Common myeloid progenitor, CD34-positive (primary cell): Measurements from ENCODE around the gene P2RY12. TPM values are rescaled to one million over a fixed set of nuclear protein-coding genes. Genes with fewer than 3 reads are reported as not detected.

Experiments
- CTCF ChIA-PET: fragments of 350-600 bp; sonication (Branson Sonifier 250); formaldehyde crosslinking; loops from one replicate; lab custom pipeline; 2021; ENCODE audit warnings: antibody characterized with exemption; lab: Charles Lee
- POLR2A ChIA-PET: fragments of 350-600 bp; sonication (Branson Sonifier 250); formaldehyde crosslinking; loops from one replicate; lab custom pipeline; 2021; ENCODE audit warnings: antibody characterized with exemption; lab: Charles Lee
- DNase-seq, 3 donors: peaks; one replicate each; pipeline versions ENCODE4 v3.0.0 to v3.0.0-alpha.2; 2013
- H3K27ac ChIP-seq, 2 experiments: 1 replicate in 1 of 2; 2 replicates in 1 of 2; pipeline ENCODE4 v1.7.0; 2013; ENCODE audit warnings: inconsistent platforms in 2 of 2, low read length in 2 of 2, mild to moderate bottlenecking in 2 of 2, low read depth in 1 of 2, moderate library complexity in 1 of 2; ENCODE audit not compliant: severe bottlenecking in 2 of 2, insufficient read depth in 1 of 2, poor library complexity in 1 of 2
- H3K27me3 ChIP-seq, 5 experiments: replicated peaks in 2 of 5; 1 replicate in 3 of 5; 2 replicates in 2 of 5; pipeline versions ENCODE4 v1.6.1 to v1.7.0; 2013; ENCODE audit warnings: low read length in 4 of 5, mild to moderate bottlenecking in 2 of 5, moderate library complexity in 2 of 5, inconsistent platforms in 1 of 5; ENCODE audit not compliant: insufficient read depth in 5 of 5, control insufficient read depth in 4 of 5
- H3K36me3 ChIP-seq, 4 experiments: 1 replicate in 2 of 4; 2 replicates in 2 of 4; pipeline versions ENCODE4 v1.6.1 to v1.7.0; 2013; ENCODE audit warnings: low read length in 3 of 4, control low read depth in 1 of 4, mild to moderate bottlenecking in 1 of 4; ENCODE audit not compliant: control insufficient read depth in 4 of 4, insufficient read depth in 4 of 4
- H3K4me1 ChIP-seq, 4 experiments: 1 replicate in 3 of 4; 2 replicates in 1 of 4; pipeline versions ENCODE4 v1.6.1 to v1.7.1; 2013; ENCODE audit warnings: low read length in 3 of 4, mild to moderate bottlenecking in 3 of 4, control low read depth in 1 of 4, inconsistent platforms in 1 of 4, moderate library complexity in 1 of 4; ENCODE audit not compliant: control insufficient read depth in 4 of 4, insufficient read depth in 4 of 4; ENCODE audit errors: control extremely low read depth in 1 of 4
- H3K4me3 ChIP-seq, 7 experiments: 1 replicate in 4 of 7; 2 replicates in 3 of 7; pipeline versions ENCODE4 v1.5.1 to v1.7.0; 2013; ENCODE audit warnings: mild to moderate bottlenecking in 7 of 7, low read length in 6 of 7, moderate library complexity in 6 of 7, inconsistent platforms in 2 of 7, low read depth in 2 of 7, control low read depth in 1 of 7; ENCODE audit not compliant: insufficient read depth in 4 of 7, control insufficient read depth in 1 of 7; ENCODE audit errors: extremely low read depth in 1 of 7
- H3K9me3 ChIP-seq, 5 experiments: 1 replicate in 4 of 5; 2 replicates in 1 of 5; pipeline versions ENCODE4 v1.6.1 to v1.7.1; 2013; ENCODE audit warnings: low read length in 4 of 5, mild to moderate bottlenecking in 2 of 5, inconsistent platforms in 1 of 5, low read depth in 1 of 5, moderate library complexity in 1 of 5; ENCODE audit not compliant: control insufficient read depth in 4 of 5, insufficient read depth in 2 of 5; ENCODE audit errors: control extremely low read depth in 1 of 5
- WGBS: methylation state at CpG from one replicate; pipeline ENCODE4 v1.1.5; 2013; ENCODE audit not compliant: insufficient coverage; 5-methylcytosine and 5-hydroxymethylcytosine counted together
- polyA plus RNA-seq: library from polyadenylated mRNA; unstranded; fragments of 120-200 nt; gene quantifications from one replicate; pipeline ENCODE4 v1.2.1, GENCODE V29; 2013

Gene P2RY12
- polyA plus RNA-seq: 1.1 TPM

- ChIA-PET CTCF (interaction anchor here (0.7 to 1.6 kb wide), 6 partner anchors 12 to 453 kb away, joined by 3 read pairs; no protein-coding TSS in a partner anchor), POLR2A (no interaction called here)
- H3K36me3 ChIP-seq: peaks cover 0 to 60% (median 14%) of the 10 kb centered on the region in 4 experiments
- H3K27ac ChIP-seq: peak within 1 kb of the TSS in 1 of 2 experiments; percentile 5
- peaks cover 19 to 38% (median 23%) of the 10 kb centered on the region in 4 experiments for H3K4me1 ChIP-seq
- DNase-seq: peak in 2 of 3 donors; percentile 33 to 46
- no peaks in the 10 kb centered on the region for H3K27me3 ChIP-seq
- peak within 1 kb of the TSS in 2 of 7 experiments; percentile 8 to 61 for H3K4me3 ChIP-seq
- H3K9me3 ChIP-seq: no peaks in the 10 kb centered on the region
- WGBS: 20% methylated on average over 1 of the region's 4 CpGs
Observed at GRCh38 chr3:151384741-151385174, at the start of gene P2RY12. P2RY12 (minus strand) TSS chr3:151384753; CDS start chr3:151338845, 45,908 bp downstream.

GRCh38 chr3:151432616-151433372 lies 48.2 kb upstream of the P2RY12 start:
- ChIA-PET CTCF (interaction anchor here (1.2 kb wide), 1 partner anchor 34 kb away, joined by 3 read pairs; no protein-coding TSS in a partner anchor), POLR2A (no interaction called here)
- no peak overlapping the region for H3K27ac ChIP-seq
- H3K9me3 ChIP-seq: peaks cover 0 to 4% (median 0%) of the 10 kb centered on the region in 5 experiments
- H3K4me3 ChIP-seq: no peak overlapping the region
- no peaks in the 10 kb centered on the region for H3K27me3 ChIP-seq
- H3K36me3 ChIP-seq: peaks cover 2 to 41% (median 13%) of the 10 kb centered on the region in 4 experiments
- H3K4me1 ChIP-seq: peaks cover 0 to 5% (median 2%) of the 10 kb centered on the region in 4 experiments
- WGBS: 96% methylated on average over 3 of the region's 7 CpGs
- DNase-seq: no peak

- no peaks in the 10 kb centered on the region for H3K27me3 ChIP-seq
- WGBS: 93% methylated on average over 2 of the region's 3 CpGs
- CTCF ChIA-PET: interaction anchor here (1.0 to 2.0 kb wide), 2 partner anchors 8 to 25 kb away, joined by 3 to 5 read pairs; no protein-coding TSS in a partner anchor
- peaks cover 2 to 46% (median 13%) of the 10 kb centered on the region in 4 experiments for H3K36me3 ChIP-seq
- peak; percentile 25 to 82 (median 71) for DNase-seq
- no peak overlapping the region for H3K4me3 ChIP-seq
- POLR2A ChIA-PET: no interaction called here
- peaks cover 0 to 4% (median 0%) of the 10 kb centered on the region in 5 experiments for H3K9me3 ChIP-seq
- no peak overlapping the region for H3K27ac ChIP-seq
- H3K4me1 ChIP-seq: peaks cover 0 to 5% (median 2%) of the 10 kb centered on the region in 4 experiments
Observed at GRCh38 chr3:151431940-151432339, 47.4 kb upstream of the P2RY12 start.

GRCh38 chr3:151430821-151431484 lies 46.4 kb upstream of the P2RY12 start:
- POLR2A ChIA-PET: no interaction called here
- Histone ChIP-seq H3K9me3 (peaks cover 0 to 4% (median 0%) of the 10 kb centered on the region in 5 experiments), H3K4me1 (peaks cover 3 to 10% (median 7%) of the 10 kb centered on the region in 4 experiments), H3K36me3 (peaks cover 2 to 42% (median 15%) of the 10 kb centered on the region in 4 experiments), H3K27ac (no peak overlapping the region), H3K27me3 (no peaks in the 10 kb centered on the region), H3K4me3 (no peak overlapping the region)
- no peak for DNase-seq
- WGBS: 98% methylated on average over 4 of the region's 5 CpGs
- CTCF ChIA-PET: interaction anchor here (0.7 to 2.0 kb wide), 2 partner anchors 9 to 488 kb away, joined by 3 to 5 read pairs; no protein-coding TSS in a partner anchor

- Histone ChIP-seq H3K9me3 (peaks cover 0 to 4% (median 0%) of the 10 kb centered on the region in 5 experiments), H3K4me3 (no peak overlapping the region), H3K4me1 (peaks cover 7 to 21% (median 14%) of the 10 kb centered on the region in 4 experiments), H3K36me3 (peaks cover 2 to 45% (median 14%) of the 10 kb centered on the region in 4 experiments), H3K27me3 (no peaks in the 10 kb centered on the region), H3K27ac (no peak overlapping the region)
- DNase-seq: no peak
- ChIA-PET POLR2A (no interaction called here), CTCF (no interaction called here)
- WGBS: 83% methylated on average over 2 of the region's 2 CpGs
Observed at GRCh38 chr3:151428386-151428785, 43.8 kb upstream of the P2RY12 start.

- peaks cover 2 to 41% (median 13%) of the 10 kb centered on the region in 4 experiments for H3K36me3 ChIP-seq
- CTCF ChIA-PET: interaction anchor here (1.4 to 3.0 kb wide), 4 partner anchors 13 to 137 kb away, joined by 3 to 9 read pairs (median 4); no protein-coding TSS in a partner anchor
- H3K4me3 ChIP-seq: no peak overlapping the region
Observed at GRCh38 chr3:151426341-151426657, 41.7 kb upstream of the P2RY12 start.

More at GRCh38 chr3:151426341-151426657, 41.7 kb upstream of the P2RY12 start:
- no peaks in the 10 kb centered on the region for H3K27me3 ChIP-seq
- H3K9me3 ChIP-seq: peaks cover 0 to 4% (median 0%) of the 10 kb centered on the region in 5 experiments
- peak; percentile 3 to 66 (median 42) for DNase-seq
- no peak overlapping the region for H3K27ac ChIP-seq
- peaks cover 7 to 21% (median 16%) of the 10 kb centered on the region in 4 experiments for H3K4me1 ChIP-seq
- POLR2A ChIA-PET: no interaction called here
